Fibroblast of the aortic adventitia (primary cell): ENCODE results near the gene EHD4. TPM values are rescaled to one million over a fixed set of nuclear protein-coding genes. Genes with fewer than 3 reads are reported as not detected.

Experiments
- DNase-seq: peaks from one replicate; pipeline ENCODE4 v3.0.0-alpha.2; 2010; ENCODE audit warnings: low read depth
- H3K4me3 ChIP-seq: 2 replicates; pipeline ENCODE4 v1.5.1; 2011; ENCODE audit warnings: low read depth, mild to moderate bottlenecking, control low read depth, low read length, moderate library complexity
- CTCF ChIP-seq: IDR thresholded peaks from 2 replicates; pipeline ENCODE4 v1.5.1; 2011; ENCODE audit warnings: mild to moderate bottlenecking, low read length, control low read depth, inconsistent platforms; ENCODE audit not compliant: insufficient read depth
- total RNA-seq: library from RNA; depleted of rRNA; stranded (reverse); fragments of >200 nt; gene quantifications from 2 replicates; pipeline ENCODE4 v1.2.3, GENCODE V29; 2012; ENCODE audit warnings: low replicate concordance

The EHD4 gene
- total RNA-seq, 1 donor: 10.8 TPM

DNA sequence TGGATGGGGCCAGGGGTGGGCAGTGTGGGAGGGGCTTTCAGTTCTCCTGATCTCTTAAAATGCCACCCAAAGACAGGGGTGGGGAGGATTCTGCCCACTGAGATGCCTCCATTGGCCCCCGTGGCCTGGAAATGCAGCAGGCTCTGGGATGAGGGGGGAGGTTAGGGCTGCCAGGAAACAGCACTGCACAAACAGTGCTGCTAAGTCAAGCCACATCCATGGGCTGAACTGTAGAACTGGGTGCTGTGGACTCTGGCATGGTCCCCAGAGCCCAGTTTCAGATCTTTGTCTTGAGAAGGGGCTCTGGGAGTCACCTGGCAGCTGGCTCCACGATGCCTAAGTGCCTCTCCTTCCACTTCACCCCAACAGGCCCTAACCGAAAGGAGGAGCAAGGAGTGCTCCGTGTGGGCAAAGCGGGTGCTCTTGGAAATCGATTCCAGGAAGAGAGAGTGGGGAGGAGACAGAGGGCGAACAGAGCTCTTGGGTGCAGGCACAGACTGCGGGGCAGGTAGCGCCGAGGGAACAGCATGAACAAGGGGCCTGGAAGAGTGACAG lies 40.6 kb upstream of the EHD4 start:
- TF ChIP-seq CTCF: no peak
- H3K4me3 ChIP-seq: no peak overlapping the region
- DNase-seq: no peak

- H3K4me3 ChIP-seq: no peak overlapping the region
- TF ChIP-seq CTCF: no peak
- DNase-seq: no peak
These were observed 39.9 kb upstream of the EHD4 start for GRCh38 chr15:42012241-42012640.

- no peak overlapping the region for H3K4me3 ChIP-seq
- no peak for TF ChIP-seq CTCF
- no peak for DNase-seq
These were observed 38.7 kb upstream of the EHD4 start for GRCh38 chr15:42011074-42011473.

DNA sequence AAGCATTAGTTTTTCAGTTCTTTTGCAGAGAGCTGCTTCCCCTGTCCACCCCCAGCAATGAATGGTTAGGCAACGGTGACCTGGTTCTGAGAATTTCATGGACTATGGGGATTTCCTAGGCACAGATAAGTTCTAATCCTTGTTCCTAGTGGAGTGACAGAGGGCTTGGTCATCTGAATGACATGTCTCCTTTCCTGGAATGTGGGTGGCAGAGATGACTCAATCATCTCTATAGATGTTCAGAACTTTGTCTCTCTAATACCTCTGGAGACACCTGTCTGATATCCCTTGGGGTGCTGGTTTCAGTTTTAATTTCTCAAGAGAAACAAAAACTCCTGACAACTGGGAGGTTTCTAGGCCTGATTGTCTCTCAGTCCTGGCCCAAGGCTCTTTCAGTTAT lies 38.1 kb upstream of the EHD4 start:
- TF ChIP-seq CTCF: no peak
- no peak overlapping the region for H3K4me3 ChIP-seq
- DNase-seq: no peak

GRCh38 chr15:42009474-42009873 lies 37.1 kb upstream of the EHD4 start:
- TF ChIP-seq CTCF: no peak
- H3K4me3 ChIP-seq: no peak overlapping the region
- no peak for DNase-seq

DNA sequence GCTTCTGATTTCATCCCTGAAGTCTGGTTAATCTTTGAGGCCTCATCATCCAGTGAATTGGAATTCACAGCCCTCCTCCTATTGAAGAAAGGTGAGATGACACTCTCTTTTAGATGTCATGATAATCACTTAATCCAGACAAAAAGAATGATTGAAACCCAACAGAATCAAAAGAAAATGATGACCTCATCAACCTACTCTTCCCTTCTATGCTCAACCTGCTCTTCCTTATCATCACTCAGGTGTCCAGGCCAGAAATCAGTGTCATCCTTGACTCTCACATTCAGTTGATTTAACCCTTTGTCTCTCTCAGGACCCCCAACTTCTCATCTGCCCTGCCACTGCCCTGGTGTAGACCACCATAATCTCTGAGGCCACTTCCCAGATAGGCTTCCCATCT lies 36.7 kb upstream of the EHD4 start:
- no peak for DNase-seq
- no peak overlapping the region for H3K4me3 ChIP-seq
- TF ChIP-seq CTCF: no peak

- no peak for DNase-seq
- no peak for TF ChIP-seq CTCF
- no peak overlapping the region for H3K4me3 ChIP-seq
These were observed 35.0 kb upstream of the EHD4 start for GRCh38 chr15:42007386-42007785.
